Measurements from ENCODE around the gene AUTS2. TPM values are rescaled to one million over a fixed set of nuclear protein-coding genes. Genes with fewer than 3 reads are reported as not detected.

Gene AUTS2
- total RNA-seq, 1 experiment from 2014 or later: 4.6 TPM

DNA sequence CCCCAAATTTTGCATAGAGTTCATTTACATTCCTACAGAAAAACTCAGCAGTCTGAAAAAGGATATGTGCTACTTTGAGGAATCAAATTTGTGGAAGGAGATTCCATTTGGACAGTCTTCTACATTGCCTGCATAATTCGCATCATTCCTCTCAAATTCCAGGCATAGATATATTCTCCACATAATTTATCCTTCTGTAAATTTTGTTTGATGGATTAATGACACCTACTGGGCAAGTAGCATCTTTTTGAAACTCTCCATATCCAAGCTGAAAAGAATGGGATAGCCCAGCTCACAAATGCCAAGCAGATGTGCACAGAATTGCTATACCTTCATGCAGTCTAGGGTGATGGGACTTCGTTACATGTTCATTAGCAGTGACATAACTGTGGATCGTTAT is 515.3 kb downstream of the AUTS2 start:
- DNase-seq (ENCODE audit: low read depth): no peak

DNA sequence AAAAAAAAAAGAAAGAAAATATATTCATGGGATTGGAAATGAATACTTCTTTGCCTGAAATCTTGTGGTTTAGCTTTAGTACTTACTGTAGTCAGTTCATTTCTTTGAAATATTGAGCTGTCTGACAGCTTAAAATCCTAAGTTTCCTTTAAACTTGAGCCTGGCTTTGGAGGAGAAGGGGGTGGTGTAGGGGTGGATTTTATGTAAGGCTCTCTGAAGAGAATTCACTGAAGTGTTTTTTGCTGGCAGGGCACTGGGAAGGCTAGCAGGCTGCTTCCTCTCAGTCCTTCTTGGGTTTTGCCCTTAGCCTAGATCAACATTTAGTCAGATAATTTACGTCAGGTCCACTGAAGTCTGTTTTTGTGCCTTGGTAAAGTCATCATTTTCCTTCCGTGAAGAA is 516.5 kb downstream of the AUTS2 start:
- DNase-seq (ENCODE audit: low read depth): no peak

DNA sequence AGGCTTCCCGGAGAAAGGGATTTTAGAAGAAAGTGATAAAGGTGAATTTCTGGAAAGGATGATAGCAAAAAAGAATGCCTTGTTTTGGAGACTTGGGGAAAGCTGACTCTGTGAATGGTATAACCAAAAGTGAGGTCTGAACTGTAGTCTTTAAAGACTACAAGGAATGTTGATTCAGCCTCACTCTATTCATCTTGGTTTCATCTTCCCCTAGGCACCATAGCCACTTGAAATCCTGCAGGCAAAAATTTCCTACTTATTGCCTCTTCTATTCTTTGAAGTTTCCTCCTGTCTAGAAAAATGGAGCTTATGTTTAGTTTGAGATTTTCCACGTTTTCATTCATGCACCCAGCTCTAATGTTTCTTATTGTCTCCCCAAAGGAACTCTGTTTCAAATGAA is 518.0 kb downstream of the AUTS2 start:
- no peak for DNase-seq (ENCODE audit: low read depth)

DNA sequence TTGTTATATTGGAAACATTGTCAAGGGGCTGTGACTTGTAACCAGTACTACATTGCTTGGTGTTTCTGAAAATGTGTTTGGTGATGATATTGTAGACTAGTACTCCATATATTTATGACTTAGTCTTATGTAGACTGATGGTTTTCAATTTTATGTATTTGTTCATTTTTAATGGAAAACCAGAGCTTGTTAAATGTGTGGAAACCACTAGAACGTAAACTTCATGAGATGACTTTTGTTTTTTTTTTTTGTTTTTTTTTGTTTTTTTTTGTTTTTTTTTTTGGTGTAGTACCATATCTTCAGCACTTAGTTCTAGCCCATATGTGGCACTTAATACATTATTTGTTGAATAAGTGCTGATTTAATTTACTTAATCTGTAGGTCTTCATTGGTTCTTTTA is 518.6 kb downstream of the AUTS2 start:
- DNase-seq (ENCODE audit: low read depth): no peak

DNA sequence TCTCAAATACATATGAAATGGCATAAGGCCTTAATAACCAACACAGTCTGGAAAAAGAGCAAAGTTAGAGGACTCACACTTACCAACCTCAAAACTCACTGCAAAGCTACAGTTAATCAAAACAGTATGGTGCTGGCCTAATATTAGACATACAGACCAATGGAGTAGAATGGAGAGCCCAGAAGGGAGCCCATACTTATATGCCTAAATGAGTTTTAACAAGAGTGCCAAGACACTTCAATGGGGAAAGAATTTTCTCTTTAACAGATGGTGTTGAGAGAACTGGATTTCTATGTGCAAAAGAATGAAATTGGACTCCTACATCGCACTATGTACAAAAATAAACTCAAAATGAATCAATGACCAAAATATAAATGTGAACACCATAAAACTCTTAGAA is 522.6 kb downstream of the AUTS2 start:
- DNase-seq (ENCODE audit: low read depth): no peak

DNA sequence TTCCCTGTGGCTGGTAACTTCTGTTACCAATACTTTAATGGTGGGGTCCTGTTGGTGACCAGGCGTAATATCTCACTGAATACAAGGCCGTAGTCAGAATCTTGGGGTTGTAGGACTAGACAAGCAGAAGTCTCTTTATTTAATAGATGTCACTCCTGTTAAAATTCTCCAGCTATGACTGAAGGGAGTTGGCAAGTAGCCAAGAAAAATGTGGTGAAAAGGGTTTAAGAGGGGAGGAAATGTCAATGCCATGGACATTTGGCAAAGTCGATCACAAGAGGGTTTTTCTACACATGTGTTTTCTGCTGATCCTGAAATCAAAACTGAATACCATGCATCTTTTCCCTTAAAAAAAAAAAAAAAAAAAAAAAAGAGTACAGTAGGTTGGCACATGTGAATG is 533.5 kb downstream of the AUTS2 start:
- peak; percentile 85 for DNase-seq (ENCODE audit: low read depth)

DNA sequence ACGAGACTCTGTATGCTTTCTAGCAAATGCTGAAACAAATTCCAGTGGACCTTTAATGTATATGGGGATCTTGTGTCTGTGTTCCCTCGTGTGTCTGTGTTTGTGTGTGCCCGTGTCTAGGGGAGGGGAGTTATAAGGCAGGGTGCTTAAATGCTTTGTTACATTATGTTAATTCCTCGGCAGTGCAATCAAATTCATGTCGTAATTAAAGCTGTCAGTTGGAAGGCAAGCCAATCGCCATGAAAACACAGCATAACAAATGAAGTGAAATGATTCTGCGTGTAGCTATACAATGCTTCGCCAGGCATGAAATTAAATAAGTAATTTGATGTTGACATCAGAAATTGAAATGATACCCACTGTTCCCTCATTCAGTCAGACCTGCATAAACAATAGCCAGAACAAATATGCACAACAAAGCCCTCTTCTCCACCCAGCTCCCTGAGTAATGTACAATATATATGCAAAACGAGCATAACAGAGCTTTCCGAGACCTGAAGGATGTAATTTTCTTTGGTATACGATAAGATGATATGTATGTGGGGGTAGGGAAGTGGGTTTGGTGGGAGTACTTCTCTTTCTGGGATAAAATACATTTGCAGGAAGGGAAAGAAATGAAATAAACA is 534.1 kb downstream of the AUTS2 start:
- DNase-seq (ENCODE audit: low read depth): no peak

DNA sequence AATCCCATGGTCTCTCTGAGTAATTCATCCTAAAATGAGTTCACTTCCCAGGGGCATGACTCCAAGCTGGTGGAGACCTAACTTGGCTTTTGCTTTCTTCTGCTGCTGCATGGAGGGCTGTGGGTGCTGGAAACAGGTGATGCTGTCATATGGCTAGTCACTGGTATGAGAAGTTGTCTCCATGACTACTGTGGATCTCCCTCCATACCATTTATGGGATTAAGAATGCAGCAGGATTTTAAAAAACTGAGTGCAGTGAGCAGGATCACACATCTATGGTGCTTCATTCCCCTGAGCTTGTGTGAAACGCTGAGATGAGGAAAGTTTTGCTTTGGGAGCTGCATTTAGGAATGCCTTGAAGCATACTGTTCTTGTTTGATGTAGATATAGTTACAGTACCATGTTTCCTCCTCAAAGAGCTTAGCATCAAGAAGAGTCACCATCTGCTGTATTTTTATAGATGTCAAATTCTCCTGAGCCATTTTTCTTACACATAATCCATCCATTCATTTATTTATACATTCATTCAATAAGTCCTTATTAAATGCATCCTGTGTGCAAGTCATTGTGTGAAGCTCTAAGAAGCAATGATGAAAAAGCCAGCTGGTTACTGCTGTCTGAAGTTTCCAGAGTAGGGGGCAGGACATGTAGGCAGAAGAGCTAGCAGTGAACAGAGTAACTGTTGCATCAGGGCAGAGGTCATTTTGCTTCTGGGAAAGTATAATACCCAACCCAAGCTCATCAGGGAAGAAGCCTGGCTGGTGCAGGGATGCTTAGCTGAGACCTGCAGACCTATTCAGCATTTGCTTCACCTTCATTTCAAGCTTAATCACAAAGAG is 534.8 kb downstream of the AUTS2 start:
- DNase-seq (ENCODE audit: low read depth): peak; percentile 46

DNA sequence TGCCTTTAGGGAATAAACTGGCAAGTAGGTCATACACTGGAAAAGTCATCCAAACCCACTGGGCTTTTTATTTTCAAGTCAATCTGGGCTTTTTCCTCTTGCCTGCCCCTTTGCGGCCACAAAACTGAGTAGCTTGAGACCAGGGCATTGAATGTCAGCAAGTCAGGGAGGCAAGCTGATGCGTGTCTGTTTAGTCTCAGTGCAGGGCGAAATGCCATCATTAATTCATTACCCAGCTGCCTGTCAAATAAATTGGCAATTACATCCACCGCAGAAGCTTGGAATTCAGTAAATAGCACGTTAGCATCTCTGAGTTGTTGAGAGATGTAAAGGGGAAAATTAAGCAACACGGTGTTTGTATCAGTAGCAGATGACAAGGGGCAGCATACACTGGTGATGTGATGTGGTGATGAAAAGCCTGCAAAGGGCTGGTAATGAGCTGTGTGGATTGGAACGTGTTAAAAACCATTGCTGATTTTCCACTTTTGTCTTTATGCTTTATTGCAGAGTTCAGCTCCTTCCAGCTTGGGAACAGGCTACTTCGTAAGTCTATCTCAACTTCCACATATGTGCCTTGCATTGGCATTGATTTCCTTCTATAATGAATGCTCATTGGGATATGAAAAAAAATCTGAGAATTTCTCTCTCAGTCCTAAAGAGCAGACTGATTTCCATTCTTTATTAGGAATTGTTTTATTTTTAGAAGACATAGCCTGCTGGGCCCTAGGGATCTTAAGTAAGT is 535.9 kb downstream of the AUTS2 start:
- no peak for DNase-seq (ENCODE audit: low read depth)

DNA sequence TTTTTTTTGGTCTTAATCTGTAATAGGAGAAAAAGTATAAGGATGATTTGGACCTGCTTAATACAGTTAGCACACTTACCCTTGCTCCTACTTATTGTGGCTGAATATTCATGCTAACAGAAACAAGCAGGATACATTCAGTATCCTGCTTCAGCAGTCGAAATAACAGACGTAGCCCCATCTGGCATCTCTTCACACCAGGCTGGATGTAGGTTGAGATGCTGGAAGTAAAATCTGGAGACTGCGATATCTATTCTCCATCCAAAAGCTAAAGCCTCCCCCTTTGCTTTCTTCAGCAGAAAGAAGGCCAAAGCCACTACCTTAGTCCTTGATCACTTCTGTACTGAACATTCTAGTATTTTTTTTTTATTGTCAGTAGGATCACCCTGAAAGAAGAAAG is 537.4 kb downstream of the AUTS2 start:
- DNase-seq (ENCODE audit: low read depth): no peak

DNA sequence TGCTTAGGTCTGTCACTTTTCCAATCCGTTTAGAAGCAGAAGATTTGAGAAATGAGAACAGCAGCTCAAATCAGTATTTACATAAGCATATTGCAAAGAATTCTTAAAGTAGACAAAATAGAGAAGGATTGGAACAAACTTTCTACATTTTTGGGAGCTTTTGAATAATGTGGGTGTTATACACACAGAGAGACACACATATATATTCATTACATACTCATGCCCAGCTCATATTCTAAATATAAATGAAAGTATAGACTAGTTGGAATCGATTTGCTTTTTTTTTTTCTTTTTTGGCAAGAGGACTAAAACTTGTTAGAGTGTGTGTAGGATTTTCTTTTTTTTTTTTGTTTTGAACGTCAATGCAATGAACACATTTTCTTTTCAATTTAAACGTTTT is 538.9 kb downstream of the AUTS2 start:
- no peak for DNase-seq (ENCODE audit: low read depth)

DNA sequence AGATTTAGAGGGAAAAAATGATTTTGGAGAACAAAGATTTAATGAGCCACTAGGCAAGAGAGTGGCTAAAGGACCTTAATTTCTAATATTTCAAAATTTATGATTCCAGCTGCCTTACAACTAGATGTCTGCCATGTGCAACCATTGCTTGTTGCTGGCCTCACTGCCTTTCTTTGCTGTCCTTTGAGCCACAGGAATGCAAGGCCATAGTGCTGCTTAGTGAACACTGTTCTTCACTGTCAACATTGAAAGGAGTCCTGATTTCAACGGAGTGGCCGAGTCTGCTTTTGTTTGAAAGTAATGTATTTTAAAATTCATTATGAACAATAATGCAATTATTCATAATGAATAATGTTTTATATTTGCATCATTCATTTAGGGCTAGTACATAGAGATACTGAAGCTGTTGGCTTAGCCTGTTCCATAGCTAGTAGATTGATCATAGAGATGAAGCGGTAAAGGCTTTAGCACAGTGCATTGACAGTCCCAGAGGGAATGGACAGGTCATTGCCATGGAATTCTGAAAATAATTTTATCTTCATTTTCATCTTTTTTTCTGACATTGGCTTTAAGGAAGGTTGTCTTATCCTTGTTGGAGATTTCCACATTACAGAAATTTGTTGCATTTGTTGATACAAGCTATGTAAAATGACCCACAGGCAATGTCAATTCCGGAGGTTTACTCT is 544.1 kb downstream of the AUTS2 start:
- DNase-seq (ENCODE audit: low read depth): peak; percentile 8

DNA sequence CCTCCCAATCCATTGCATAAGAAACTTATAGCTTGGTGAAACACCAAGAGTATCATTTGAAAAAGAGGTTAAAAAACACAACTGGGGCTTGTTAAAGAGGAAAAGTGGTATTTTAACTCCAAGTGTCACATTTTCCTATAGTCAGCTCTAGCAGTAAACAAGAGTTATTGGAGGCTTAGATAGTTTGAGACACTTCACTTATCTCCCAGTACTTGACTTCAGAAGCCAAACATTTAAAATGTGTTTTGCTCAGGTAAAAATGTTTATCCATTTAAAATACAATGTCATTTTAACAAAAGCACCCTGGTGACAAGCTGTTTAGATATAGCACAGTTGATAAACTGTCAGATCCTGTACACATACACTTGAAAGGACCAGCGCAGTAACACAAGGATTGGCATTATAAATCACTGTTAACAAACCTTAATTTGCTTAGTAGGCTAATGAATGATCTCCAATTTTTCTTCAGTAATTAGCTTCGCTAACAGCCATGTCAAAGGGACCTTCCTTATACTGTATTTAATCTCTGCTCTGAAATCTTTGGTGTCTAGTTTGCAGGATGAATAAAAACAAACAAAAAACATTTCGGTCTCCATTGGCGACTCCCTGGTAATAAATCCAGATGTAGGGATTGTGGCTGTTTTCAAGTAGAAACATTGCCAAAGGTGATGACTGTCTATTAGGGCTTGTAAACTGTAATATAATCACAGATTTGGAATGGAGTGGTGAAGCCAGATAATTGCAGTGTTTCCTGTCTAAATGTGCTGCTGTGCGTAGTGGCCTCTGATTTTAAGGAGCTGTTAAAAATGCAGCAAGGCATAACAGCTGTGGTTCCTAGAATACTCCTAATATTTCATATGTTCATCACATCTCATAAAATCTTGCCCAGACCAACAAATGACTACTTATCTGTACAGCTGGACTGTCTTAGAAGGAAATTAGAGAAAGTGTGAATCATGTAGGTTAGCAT is 545.1 kb downstream of the AUTS2 start:
- peak; percentile 88 for DNase-seq (ENCODE audit: low read depth)

DNA sequence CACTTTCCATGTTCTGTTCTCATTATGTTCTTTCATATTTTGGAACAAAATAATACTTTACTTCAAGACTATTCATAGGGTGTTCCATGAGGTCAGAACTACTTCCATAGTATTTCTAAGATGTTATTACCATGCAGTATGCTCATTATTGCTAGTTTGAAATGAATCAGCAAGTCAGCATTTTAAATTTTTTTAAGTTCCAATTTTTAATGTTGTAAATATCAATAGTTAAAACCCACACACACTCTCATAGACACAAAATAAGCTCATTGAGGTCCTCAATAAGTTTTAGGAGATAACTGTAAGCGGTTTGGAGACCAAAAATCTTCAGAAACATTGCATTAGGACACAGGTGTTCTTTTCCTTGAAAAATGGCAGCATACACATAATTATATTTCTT is 550.7 kb downstream of the AUTS2 start:
- no peak for DNase-seq (ENCODE audit: low read depth)

DNA sequence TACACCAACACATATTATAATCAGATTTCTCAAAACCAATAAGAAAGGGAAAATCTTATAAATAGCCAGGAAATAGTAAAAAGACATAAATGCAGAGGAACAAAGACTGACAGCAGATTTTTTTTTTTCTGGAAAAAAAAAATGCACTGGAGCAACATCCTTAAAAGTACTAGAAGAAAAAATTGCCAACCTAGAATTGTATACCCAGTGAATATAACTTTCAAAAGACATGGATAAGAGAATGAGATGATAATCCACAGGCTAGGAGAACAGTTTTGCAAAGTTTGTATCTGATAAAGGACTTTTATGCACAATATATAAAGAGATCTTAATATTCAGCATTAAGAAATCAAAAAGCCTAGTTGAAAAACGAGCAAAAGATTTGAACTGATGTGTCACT is 554.0 kb downstream of the AUTS2 start:
- DNase-seq (ENCODE audit: low read depth): no peak

DNA sequence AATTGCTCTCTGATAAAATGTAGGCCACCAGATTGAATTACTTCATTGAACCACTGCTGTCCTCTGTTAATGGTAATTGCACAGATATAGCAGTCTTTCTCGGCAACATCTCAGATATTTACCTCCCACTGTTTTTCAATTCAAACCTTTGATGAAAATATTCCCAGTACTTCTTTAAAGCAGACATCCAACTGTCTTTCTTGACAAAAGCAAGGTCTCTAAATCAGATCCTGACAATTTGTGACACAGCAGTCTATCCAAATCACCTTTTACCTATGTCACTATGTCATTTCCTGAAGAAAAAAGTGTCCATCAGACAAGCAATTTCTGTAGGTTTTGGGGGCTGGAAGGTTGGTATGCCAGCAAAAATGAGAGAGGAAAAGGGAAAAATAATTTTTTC is 555.7 kb downstream of the AUTS2 start:
- no peak for DNase-seq (ENCODE audit: low read depth)

DNA sequence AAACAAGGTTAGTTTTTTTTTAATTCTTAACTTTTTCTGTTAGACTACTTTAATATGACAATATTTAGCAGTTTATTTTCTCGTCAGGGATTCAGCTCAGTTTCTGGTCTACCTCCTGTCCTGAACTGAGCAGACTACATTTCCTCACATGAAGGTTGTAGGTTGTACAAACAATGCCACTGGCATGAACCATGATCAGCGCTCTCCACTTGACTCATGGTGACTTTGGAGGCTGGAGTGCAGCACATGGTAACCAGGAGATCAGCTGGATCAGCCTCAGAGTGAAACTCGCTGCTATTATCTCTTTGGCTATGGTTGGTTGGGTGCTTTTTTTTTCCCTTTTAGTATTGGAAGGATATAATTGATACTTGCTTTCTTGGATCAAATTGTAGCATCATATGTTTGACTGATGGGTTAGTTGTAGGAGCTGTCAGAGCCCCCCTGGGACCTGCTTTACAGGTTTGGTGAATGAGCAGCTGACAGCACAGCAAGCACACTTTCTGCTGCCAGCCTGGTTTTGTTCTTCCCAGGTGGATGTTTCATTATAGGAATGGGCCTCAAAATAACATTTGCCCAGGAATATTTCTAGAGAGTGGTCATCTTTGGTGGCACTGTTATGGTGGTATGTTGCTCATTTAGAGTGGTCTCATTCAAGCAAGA is 556.4 kb downstream of the AUTS2 start:
- DNase-seq (ENCODE audit: low read depth): no peak

DNA sequence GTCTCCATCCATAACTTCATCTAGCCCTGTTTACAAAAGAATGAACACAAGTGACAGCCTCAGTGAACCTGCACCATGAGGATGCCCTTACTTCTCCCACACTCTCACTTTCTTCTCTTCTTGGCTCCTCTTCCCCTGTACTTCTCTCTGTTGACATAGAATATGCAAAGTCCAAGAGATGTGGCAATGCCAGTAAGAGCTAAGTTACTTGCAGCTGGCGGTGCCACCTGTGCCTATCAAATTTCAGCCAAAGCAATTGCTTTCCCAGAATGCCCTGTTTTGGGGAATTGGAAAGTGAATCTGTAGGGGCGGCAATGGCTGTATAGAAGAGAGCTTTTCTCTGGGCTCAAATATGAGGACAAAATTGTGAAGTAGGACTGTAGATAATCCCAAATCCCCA is 557.8 kb downstream of the AUTS2 start:
- peak; percentile 41 for DNase-seq (ENCODE audit: low read depth)

DNA sequence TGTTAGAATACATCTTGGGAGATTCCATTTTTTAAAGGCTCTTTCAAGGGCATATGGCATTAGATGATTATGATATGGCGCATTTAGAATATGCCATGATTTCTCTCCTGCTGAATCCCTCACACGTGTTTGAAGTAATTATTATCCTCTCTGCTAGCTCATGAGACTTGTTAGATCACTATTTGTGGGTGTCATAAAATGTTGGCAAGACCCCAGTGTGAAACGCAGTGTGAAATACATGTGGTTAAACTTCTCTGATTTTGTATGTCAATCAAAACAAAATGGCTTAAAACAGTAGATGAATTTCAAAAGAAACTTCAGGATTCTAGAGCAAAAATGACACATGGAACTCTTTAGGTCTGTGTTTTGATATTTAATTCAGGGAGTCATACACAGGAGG is 560.8 kb downstream of the AUTS2 start:
- DNase-seq (ENCODE audit: low read depth): no peak

DNA sequence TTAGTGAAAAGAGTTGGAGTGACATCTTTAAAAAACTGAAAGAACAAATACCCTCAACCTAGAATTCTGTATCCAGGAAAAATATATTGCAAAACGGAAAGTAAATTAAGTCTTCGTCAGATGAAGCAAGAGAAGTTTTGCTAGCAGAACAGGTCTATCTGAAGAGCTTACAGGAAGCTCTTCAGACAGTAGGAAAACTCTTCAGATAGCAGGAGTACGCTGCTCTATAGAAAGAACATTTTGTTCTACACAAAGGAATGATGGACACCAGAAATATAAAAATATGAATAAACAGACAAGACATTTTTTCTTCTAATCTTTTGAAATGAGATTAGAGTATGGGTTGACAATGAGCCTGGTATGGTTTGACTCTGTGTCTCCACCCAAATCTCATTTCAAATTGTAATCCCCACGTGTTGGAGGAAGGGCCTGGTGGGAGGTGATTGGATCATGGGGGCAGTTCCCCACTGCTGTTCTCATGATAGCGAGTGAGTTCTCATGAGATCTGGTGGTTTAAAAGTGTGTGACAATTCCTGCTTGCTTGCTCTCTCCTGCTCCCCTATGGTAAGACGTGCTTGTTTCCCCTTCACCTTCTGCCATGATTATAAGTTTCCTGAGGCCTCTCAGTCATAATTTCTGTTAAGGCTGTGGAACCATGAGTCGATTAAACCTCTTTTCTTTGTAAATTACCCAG is 567.3 kb downstream of the AUTS2 start:
- no peak for DNase-seq (ENCODE audit: low read depth)

Data from LHCN-M2 (cell line).